NCI-H524 (cell line): Measurements from ENCODE around the gene TRAF1.

Source experiments
- DNase-seq, 2 experiments: peaks; one replicate each; lab custom pipeline; 2025; lab: John Stamatoyannopoulos, UW

Gene TRAF1

GRCh38 chr9:120940573-120940972 is 14.0 kb upstream of the TRAF1 start:
- DNase-seq: no peak

- DNase-seq: no peak
These were observed 12.3 kb upstream of the TRAF1 start for GRCh38 chr9:120938851-120939250.

- no peak for DNase-seq
These were observed 11.0 kb upstream of the TRAF1 start for GRCh38 chr9:120937596-120937995.

- DNase-seq: no peak
These were observed 10.5 kb upstream of the TRAF1 start for GRCh38 chr9:120937127-120937526.

- DNase-seq: no peak
These were observed 10.1 kb upstream of the TRAF1 start for GRCh38 chr9:120936764-120937122.

GRCh38 chr9:120936011-120936763 is 9.6 kb upstream of the TRAF1 start:
- peak; percentile 86 to 91 for DNase-seq

- peak; percentile 56 to 87 for DNase-seq
These were observed 8.8 kb upstream of the TRAF1 start for GRCh38 chr9:120935383-120935857.

GRCh38 chr9:120934281-120934680 is 7.7 kb upstream of the TRAF1 start:
- DNase-seq: no peak

- no peak for DNase-seq
These were observed 6.9 kb upstream of the TRAF1 start for GRCh38 chr9:120933310-120934055.

- peak; percentile 40 to 73 for DNase-seq
These were observed 5.7 kb upstream of the TRAF1 start for GRCh38 chr9:120932086-120932823.

GRCh38 chr9:120931231-120932085 is 4.9 kb upstream of the TRAF1 start:
- DNase-seq: no peak

- DNase-seq: peak in 1 of 2 experiments; percentile 22
These were observed 2.7 kb upstream of the TRAF1 start for GRCh38 chr9:120929229-120929791.

GRCh38 chr9:120928483-120929228 is 2.1 kb upstream of the TRAF1 start:
- peak in 1 of 2 experiments; percentile 55 for DNase-seq

GRCh38 chr9:120928015-120928482 is 1.5 kb upstream of the TRAF1 start:
- no peak for DNase-seq

- no peak for DNase-seq
These were observed 846 bp upstream of the TRAF1 start for GRCh38 chr9:120927269-120928014.

GRCh38 chr9:120925535-120926396 is 830 bp downstream of the TRAF1 start:
- no peak for DNase-seq

- DNase-seq: no peak
These were observed 1.7 kb downstream of the TRAF1 start for GRCh38 chr9:120924698-120925534.
